Stromal cell of bone marrow (primary cell): ENCODE measurements around the gene FICD.
"Not testable (repeated sequence)": the region's sequence is repeated elsewhere in the genome, so short reads cannot be mapped to it uniquely, and the experiment has no call there.

Experiments used
- DNase-seq: peaks from one replicate; pipeline ENCODE4 v3.0.0-alpha.2; 2012; ENCODE audit warnings: low read depth

Gene FICD

GRCh38 chr12:108514973-108515814 is at the start of gene FICD:
FICD (plus strand) TSS chr12:108515277; CDS start chr12:108516973, 1,696 bp downstream.
- peak; percentile 98 for DNase-seq

GRCh38 chr12:108465417-108465816 is 49.7 kb upstream of the FICD start:
- no peak for DNase-seq

GRCh38 chr12:108468196-108468968 is 46.7 kb upstream of the FICD start:
- peak; percentile 8 for DNase-seq

- no peak for DNase-seq
Measured at GRCh38 chr12:108473400-108474055, 41.5 kb upstream of the FICD start.

- DNase-seq: no peak
Measured at GRCh38 chr12:108475396-108475795, 39.7 kb upstream of the FICD start.

GRCh38 chr12:108477055-108477880 is 37.8 kb upstream of the FICD start:
- DNase-seq: no peak

GRCh38 chr12:108477881-108478259 is 37.2 kb upstream of the FICD start:
- DNase-seq: no peak

- no peak for DNase-seq
Measured at GRCh38 chr12:108478611-108479206, 36.4 kb upstream of the FICD start.

GRCh38 chr12:108479364-108480070 is 35.6 kb upstream of the FICD start:
- DNase-seq: no peak

GRCh38 chr12:108482717-108483212 is 32.3 kb upstream of the FICD start:
- no peak for DNase-seq

GRCh38 chr12:108483213-108484059 is 31.6 kb upstream of the FICD start:
- no peak for DNase-seq

GRCh38 chr12:108484431-108484830 is 30.6 kb upstream of the FICD start:
- DNase-seq: no peak

GRCh38 chr12:108484845-108485244 is 30.2 kb upstream of the FICD start:
- no peak for DNase-seq

- not testable (repeated sequence) for DNase-seq
Measured at GRCh38 chr12:108485371-108485770, 29.7 kb upstream of the FICD start.

GRCh38 chr12:108487029-108487428 is 28.0 kb upstream of the FICD start:
- not testable (repeated sequence) for DNase-seq

GRCh38 chr12:108491256-108491655 is 23.8 kb upstream of the FICD start:
- no peak for DNase-seq

- DNase-seq: no peak
Measured at GRCh38 chr12:108495054-108495453, 20.0 kb upstream of the FICD start.

- DNase-seq: no peak
Measured at GRCh38 chr12:108495823-108496579, 19.1 kb upstream of the FICD start.

- DNase-seq: no peak
Measured at GRCh38 chr12:108498136-108498535, 16.9 kb upstream of the FICD start.
